ENCODE results near the gene HCRT.

- TF ChIP-seq CTCF (IDR thresholded peaks at IDR 0.05; ENCODE audit: control extremely low read depth in 1 of 3, insufficient read depth in 1 of 3, low read depth in 1 of 3, low read length in 3 of 3) (no peak), SUZ12 (IDR thresholded peaks at IDR 0.05; ENCODE audit: low read length) (no peak), SIRT6 (IDR thresholded peaks at IDR 0.05; ENCODE audit: low read length) (no peak), RNF2 (IDR thresholded peaks at IDR 0.05; ENCODE audit: borderline replicate concordance, low read depth, low read length, missing control alignments, poor library complexity, severe bottlenecking) (no peak), ATF3 (IDR thresholded peaks at IDR 0.05; ENCODE audit: insufficient read depth, low read depth, low read length) (no peak), MAX (IDR thresholded peaks at IDR 0.05) (no peak), CEBPB (IDR thresholded peaks at IDR 0.05; ENCODE audit: low read depth, low read length) (no peak), KDM5A (IDR thresholded peaks at IDR 0.05; ENCODE audit: low read length) (no peak), POU5F1 (IDR thresholded peaks at IDR 0.05; ENCODE audit: low read depth, low read length) (no peak), NRF1 (IDR thresholded peaks at IDR 0.05; ENCODE audit: low read depth, low read length) (no peak), SIN3A (conservative IDR thresholded peaks at IDR 0.05 in 1 of 2, IDR thresholded peaks at IDR 0.05 in 1 of 2; ENCODE audit: low read depth in 1 of 2, low read length in 2 of 2) (no peak), KDM1A (IDR thresholded peaks at IDR 0.05; ENCODE audit: borderline replicate concordance, low read length) (no peak), RAD21 (IDR thresholded peaks at IDR 0.05 in 1 of 2, conservative IDR thresholded peaks at IDR 0.05 in 1 of 2; ENCODE audit: low read depth in 2 of 2, low read length in 2 of 2) (no peak)
Measured at GRCh38 chr17:42146911-42147607, 38.2 kb downstream of the HCRT start.

All from H1 (cell line).